ENCODE results near the gene CDC42EP4. TPM values are rescaled to one million over a fixed set of nuclear protein-coding genes. Genes with fewer than 3 reads are reported as not detected.

The CDC42EP4 gene
- total and polyA plus RNA-seq, 4 donors = 15.7 to 31.0 (median 28.0) TPM

- TF ChIP-seq JUND (IDR thresholded peaks at IDR 0.05) (peak in 1 of 2 donors; percentile 73), CTCF (IDR thresholded peaks at IDR 0.05; ENCODE audit: low read depth, low read length, missing input control) (no peak), FOXA2 (IDR thresholded peaks at IDR 0.05) (peak; percentile 33), RAD21 (IDR thresholded peaks at IDR 0.05) (peak; percentile 34 to 46), SP1 (IDR thresholded peaks at IDR 0.05) (peak; percentile 83), GABPA (IDR thresholded peaks at IDR 0.05 in 1 of 2, conservative IDR thresholded peaks at IDR 0.05 in 1 of 2) (peak in 1 of 2 donors; percentile 3), ATF3 (IDR thresholded peaks at IDR 0.05) (no peak), REST (IDR thresholded peaks at IDR 0.05) (peak; percentile 47), EGR1 (IDR thresholded peaks at IDR 0.05; ENCODE audit: low read depth in 2 of 2) (peak; percentile 38 to 41), YY1 (IDR thresholded peaks at IDR 0.05) (peak; percentile 76), HNF4G (IDR thresholded peaks at IDR 0.05) (no peak), HNF4A (conservative IDR thresholded peaks at IDR 0.05) (peak; percentile 71 to 80), RXRA (IDR thresholded peaks at IDR 0.05) (peak; percentile 78 to 89), NR2F2 (IDR thresholded peaks at IDR 0.05) (peak; percentile 84), TAF1 (conservative IDR thresholded peaks at IDR 0.05) (no peak), FOXA1 (IDR thresholded peaks at IDR 0.05) (no peak)
- TF ChIP-seq, protein P1, sequence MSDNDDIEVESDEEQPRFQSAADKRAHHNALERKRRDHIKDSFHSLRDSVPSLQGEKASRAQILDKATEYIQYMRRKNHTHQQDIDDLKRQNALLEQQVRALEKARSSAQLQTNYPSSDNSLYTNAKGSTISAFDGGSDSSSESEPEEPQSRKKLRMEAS (IDR thresholded peaks at IDR 0.05) = peak; percentile 77
- TF ChIP-seq, protein P2, sequence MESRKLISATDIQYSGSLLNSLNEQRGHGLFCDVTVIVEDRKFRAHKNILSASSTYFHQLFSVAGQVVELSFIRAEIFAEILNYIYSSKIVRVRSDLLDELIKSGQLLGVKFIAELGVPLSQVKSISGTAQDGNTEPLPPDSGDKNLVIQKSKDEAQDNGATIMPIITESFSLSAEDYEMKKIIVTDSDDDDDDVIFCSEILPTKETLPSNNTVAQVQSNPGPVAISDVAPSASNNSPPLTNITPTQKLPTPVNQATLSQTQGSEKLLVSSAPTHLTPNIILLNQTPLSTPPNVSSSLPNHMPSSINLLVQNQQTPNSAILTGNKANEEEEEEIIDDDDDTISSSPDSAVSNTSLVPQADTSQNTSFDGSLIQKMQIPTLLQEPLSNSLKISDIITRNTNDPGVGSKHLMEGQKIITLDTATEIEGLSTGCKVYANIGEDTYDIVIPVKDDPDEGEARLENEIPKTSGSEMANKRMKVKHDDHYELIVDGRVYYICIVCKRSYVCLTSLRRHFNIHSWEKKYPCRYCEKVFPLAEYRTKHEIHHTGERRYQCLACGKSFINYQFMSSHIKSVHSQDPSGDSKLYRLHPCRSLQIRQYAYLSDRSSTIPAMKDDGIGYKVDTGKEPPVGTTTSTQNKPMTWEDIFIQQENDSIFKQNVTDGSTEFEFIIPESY (IDR thresholded peaks at IDR 0.05) = peak; percentile 59
- Histone ChIP-seq H3K4me3 (ENCODE audit: low read depth in 1 of 3, low read length in 3 of 3) (peak overlapping the region; percentile 11 to 64 (median 41)), H3K9ac (ENCODE audit: low read depth in 1 of 2, low read length in 2 of 2) (peak overlapping the region; percentile 40 to 87), H3K36me3 (ENCODE audit: control insufficient read depth in 4 of 4, insufficient read depth in 3 of 4, low read depth in 1 of 4, low read length in 3 of 4) (no peaks in the 10 kb centered on the region), H3K4me1 (ENCODE audit: control insufficient read depth in 4 of 4, insufficient read depth in 4 of 4, low read length in 3 of 4) (peaks cover 17 to 54% (median 38%) of the 10 kb centered on the region in 4 donors), H3K27ac (ENCODE audit: low read depth in 1 of 2, low read length in 2 of 2) (peak overlapping the region; percentile 88 to 97), H3K27me3 (ENCODE audit: control insufficient read depth in 4 of 4, insufficient read depth in 4 of 4, low read length in 3 of 4) (no peaks in the 10 kb centered on the region), H3K9me3 (ENCODE audit: control insufficient read depth in 4 of 4, low read length in 3 of 4) (no peaks in the 10 kb centered on the region)
- DNase-seq (ENCODE audit: low spot score) = peak; percentile 81
- WGBS = 16% methylated on average over 23 of the region's 23 CpGs
These were observed 3.6 kb downstream of the CDC42EP4 start for GRCh38 chr17:73308017-73308823.
